ENCODE measurements around the gene IDH3G. TPM values are rescaled to one million over a fixed set of nuclear protein-coding genes. Genes with fewer than 3 reads are reported as not detected.

Gene IDH3G
- total RNA-seq, 1 donor from 2014 or later: 76.4 TPM

DNA sequence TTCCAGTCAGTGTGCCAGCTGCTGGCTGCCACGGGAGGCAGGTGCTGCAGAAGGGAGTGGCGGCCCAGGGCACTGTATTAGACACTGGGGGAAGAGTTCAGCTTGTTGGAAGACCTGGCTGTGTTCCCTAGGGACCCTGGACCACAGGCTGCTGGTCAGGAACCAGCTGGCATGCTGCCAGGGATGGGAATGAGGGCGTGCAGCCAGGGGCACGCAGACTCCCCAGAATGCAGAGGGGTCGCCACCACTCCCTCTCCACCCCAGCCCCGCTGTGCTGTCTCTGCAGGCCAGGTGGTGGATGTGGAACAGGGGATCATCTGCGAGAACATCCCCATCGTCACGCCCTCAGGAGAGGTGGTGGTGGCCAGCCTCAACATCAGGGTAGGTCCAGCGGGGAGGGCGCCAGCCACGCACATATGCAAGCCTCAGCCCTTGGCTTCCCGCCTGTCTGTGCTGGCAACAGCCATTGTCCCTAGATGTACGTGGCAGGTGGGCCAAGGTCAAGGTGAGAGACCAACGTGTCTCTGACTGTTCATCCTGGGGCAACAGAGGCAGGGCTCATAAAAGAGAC lies 57.2 kb downstream of the IDH3G start:
- intact Hi-C loops (cut with micrococcal nuclease): no loop called here

DNA sequence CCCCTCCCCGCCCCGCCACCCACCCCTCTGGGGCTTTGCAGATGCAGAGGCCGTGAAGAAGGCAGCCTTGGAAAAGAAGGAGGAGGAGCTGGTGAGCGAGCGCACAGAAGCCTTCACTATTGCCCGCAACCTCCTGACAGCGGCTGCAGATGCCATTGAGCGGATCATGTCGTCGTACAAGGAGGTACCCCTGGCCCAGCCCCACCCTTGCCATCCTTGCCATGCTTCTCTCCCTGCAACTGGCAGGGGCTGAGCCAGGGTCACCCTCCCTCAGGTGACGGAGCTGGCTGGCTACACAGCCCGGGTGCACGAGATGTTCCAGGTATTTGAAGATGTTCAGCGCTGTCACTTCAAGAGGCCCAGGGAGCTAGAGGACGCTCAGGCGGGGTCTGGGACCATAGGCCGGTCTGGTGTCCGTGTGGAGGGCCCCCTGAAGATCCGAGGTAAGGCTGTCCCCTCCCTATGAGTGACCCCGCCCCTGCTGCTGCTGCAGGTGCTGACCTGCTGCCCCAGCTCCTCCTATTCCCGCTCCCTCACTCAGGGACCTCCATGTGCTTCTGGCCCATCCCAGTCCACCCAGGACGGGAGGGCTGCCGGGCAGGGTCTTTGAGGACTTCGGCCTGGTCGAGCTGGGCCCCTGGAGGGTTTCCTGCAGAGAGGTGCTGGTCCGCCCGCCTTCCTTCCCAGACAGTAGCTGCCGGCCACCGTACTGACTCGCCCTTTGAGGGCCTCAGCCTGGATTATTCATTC lies 57.9 kb downstream of the IDH3G start:
- intact Hi-C loops (cut with micrococcal nuclease): no loop called here

Other genes starting within 250 kb of the IDH3G start
- gene CCNQ, start 195.2 kb downstream of the IDH3G start, total RNA-seq: 25.4 and 28.5 TPM in 2 replicates
- gene DUSP9, start 147.2 kb downstream of the IDH3G start, total RNA-seq: not detected in 2 replicates
- gene PNCK, start 120.6 kb downstream of the IDH3G start, total RNA-seq: 0.32 TPM in 1 of 2 replicates, not detected in the other
- 1.0 and 1.4 TPM in 2 replicates for gene SLC6A8, start 106.4 kb downstream of the IDH3G start, total RNA-seq
- 155 and 157 TPM in 2 replicates for gene BCAP31, start 70.0 kb downstream of the IDH3G start, total RNA-seq
- gene ABCD1, start 69.5 kb downstream of the IDH3G start, total RNA-seq: 12.4 and 13.1 TPM in 2 replicates
- gene PLXNB3, start 30.1 kb downstream of the IDH3G start, total RNA-seq: 1.2 and 1.9 TPM in 2 replicates
- not detected in 2 replicates for gene SRPK3, start 13.3 kb downstream of the IDH3G start, total RNA-seq
- 287 and 297 TPM in 2 replicates for gene SSR4, start 293 bp upstream of the IDH3G start, total RNA-seq
- 0.68 and 0.70 TPM in 2 replicates for gene PDZD4, start 36.2 kb upstream of the IDH3G start, total RNA-seq
- 6.3 and 8.5 TPM in 2 replicates for gene L1CAM, start 91.8 kb upstream of the IDH3G start, total RNA-seq
- gene AVPR2, start 110.3 kb upstream of the IDH3G start, total RNA-seq: not detected in 2 replicates
- 245 and 265 TPM in 2 replicates for gene ARHGAP4, start 131.9 kb upstream of the IDH3G start, total RNA-seq
- 92.1 and 94.4 TPM in 2 replicates for gene NAA10, start 140.7 kb upstream of the IDH3G start, total RNA-seq
- gene RENBP, start 150.3 kb upstream of the IDH3G start, total RNA-seq: 10.6 and 12.3 TPM in 2 replicates
- 115 and 119 TPM in 2 replicates for gene HCFC1, start 177.4 kb upstream of the IDH3G start, total RNA-seq
- gene TMEM187, start 178.4 kb upstream of the IDH3G start, total RNA-seq: 4.9 and 5.9 TPM in 2 replicates
- gene IRAK1, start 225.5 kb upstream of the IDH3G start, total RNA-seq: 136 and 144 TPM in 2 replicates